HepG2 (cell line): ENCODE results near the gene U2SURP. TPM values are rescaled to one million over a fixed set of nuclear protein-coding genes. Genes with fewer than 3 reads are reported as not detected.

Experiments
- EHMT2 ChIP-seq: fragments of 200-600 bp; sonication (generic); IDR thresholded peaks from 2 replicates; pipeline ENCODE4 v1.7.0; 2017; ENCODE audit warnings: antibody characterized with exemption, low read depth, low read length, borderline replicate concordance
- MED13 ChIP-seq: sonication (generic); formaldehyde crosslinking; IDR thresholded peaks from 2 replicates; pipeline ENCODE4 v1.5.0; 2020; ENCODE audit warnings: missing genetic modification reagents
- NCOA1 ChIP-seq: sonication (generic); formaldehyde crosslinking; IDR thresholded peaks from 2 replicates; pipeline ENCODE4 v1.9.0; 2021; ENCODE audit warnings: missing genetic modification reagents
- NFIB ChIP-seq: sonication (generic); formaldehyde crosslinking; IDR thresholded peaks from 2 replicates; pipeline ENCODE4 v1.9.0; 2021; ENCODE audit warnings: missing genetic modification reagents, mild to moderate bottlenecking, borderline replicate concordance
- PRPF4 ChIP-seq: fragments of 200-400 bp; formaldehyde crosslinking; IDR thresholded peaks from 2 replicates; pipeline ENCODE4 v1.6.1; 2016; ENCODE audit warnings: low read length, low read depth; ENCODE audit not compliant: poor library complexity, severe bottlenecking
- REXO4 ChIP-seq: sonication (generic); formaldehyde crosslinking; IDR thresholded peaks from 2 replicates; pipeline ENCODE4 v1.8.0; 2022; ENCODE audit warnings: missing genetic modification reagents, mild to moderate bottlenecking, borderline replicate concordance
- ZFP62 ChIP-seq: sonication (generic); formaldehyde crosslinking; IDR thresholded peaks from 2 replicates; pipeline ENCODE4 v1.4.0; 2020; ENCODE audit warnings: missing genetic modification reagents
- ZNF556 ChIP-seq: sonication (generic); formaldehyde crosslinking; IDR thresholded peaks from 2 replicates; pipeline ENCODE4 v1.4.0; 2020; ENCODE audit warnings: mild to moderate bottlenecking, missing genetic modification reagents, borderline replicate concordance
- ZNF75D ChIP-seq: sonication (generic); formaldehyde crosslinking; IDR thresholded peaks from 2 replicates; pipeline ENCODE4 v1.8.1; 2023; ENCODE audit warnings: missing genetic modification reagents, mild to moderate bottlenecking, borderline replicate concordance
- polyA plus RNA-seq, 8 experiments: library from polyadenylated mRNA; depleted of rRNA in 3 of 8; stranded (reverse) in 7 of 8; unstranded in 1 of 8; fragments of >200 nt; fragmentation: Illumina TruSeq in 4 of 8; extraction: Trizol in 4 of 8; gene quantifications; 2 replicates each; pipeline versions ENCODE4 v1.2.1 to v1.2.3, GENCODE V29; 2011 to 2016; ENCODE audit warnings: low read depth in 4 of 8, missing spikeins in 1 of 8, mixed read lengths in 1 of 8; ENCODE audit not compliant: insufficient read depth in 1 of 8
- total RNA-seq, 5 experiments: library from RNA; depleted of rRNA; stranded (reverse); fragments of >200 nt; fragmentation: Illumina TruSeq; extraction: Trizol; gene quantifications; 2 replicates each; pipeline ENCODE4 v1.2.3, GENCODE V29; 2016; ENCODE audit warnings: low read depth in 1 of 5
- TF ChIP-seq, protein P1 (sequence below): sonication (generic); formaldehyde crosslinking; IDR thresholded peaks from 2 replicates; pipeline ENCODE4 v1.4.0; 2020; ENCODE audit warnings: missing genetic modification reagents
- TF ChIP-seq, protein P2 (sequence below): sonication (generic); formaldehyde crosslinking; IDR thresholded peaks from 2 replicates; pipeline ENCODE4 v1.5.0; 2020; ENCODE audit warnings: missing genetic modification reagents
- TF ChIP-seq, protein P3 (sequence below): sonication (generic); formaldehyde crosslinking; IDR thresholded peaks from 2 replicates; pipeline ENCODE4 v1.4.0; 2020; ENCODE audit warnings: missing genetic modification reagents

U2SURP gene
- total and polyA plus RNA-seq, 2 of the 13 experiments (the other 11 are each of a cell fraction or from before 2014, with no cell fraction given): 55.9 to 173 TPM

DNA sequence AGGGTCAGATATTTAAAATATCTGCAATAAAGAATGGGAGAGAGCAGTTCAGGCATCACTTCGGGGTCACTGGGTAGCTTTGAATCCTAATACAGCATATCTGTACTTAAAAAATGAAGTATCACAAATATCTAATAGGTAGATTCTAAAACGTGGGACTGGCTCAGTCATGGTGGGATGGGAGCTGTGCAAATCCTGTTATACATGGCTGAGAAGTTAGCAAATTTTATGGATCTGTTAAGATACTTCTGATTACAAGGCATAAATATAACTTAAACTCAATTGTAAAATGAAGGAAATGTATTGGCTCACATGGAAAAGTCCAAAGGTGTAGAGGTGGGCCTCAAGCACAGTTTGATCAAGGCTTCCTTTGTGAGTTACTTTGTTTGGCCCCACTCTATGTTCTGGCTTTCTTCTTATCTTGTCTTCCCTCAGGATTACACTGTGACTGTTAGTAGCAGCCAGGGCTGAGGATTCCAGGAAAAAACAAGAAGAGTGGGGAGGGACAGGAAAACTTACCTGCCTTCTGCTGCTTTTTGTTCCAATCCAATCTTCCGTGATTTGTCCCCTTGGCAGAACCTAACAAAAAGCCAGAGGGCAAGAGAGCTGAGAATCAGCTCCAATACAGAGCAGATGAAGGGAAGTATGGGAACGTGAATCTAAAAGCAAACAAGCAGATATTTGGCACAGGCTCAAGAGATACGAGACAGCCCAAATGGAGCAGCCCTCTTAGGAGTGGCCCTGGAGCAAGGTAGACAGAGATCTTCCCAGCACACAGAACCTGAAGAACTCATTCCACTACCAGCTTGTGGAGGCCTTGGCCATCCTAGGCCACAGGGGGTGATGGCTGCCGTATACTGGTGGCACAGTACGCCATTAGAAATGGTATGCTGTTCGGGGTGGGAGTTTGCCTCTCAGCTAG is 48.8 kb upstream of the U2SURP start (continued):
- TF ChIP-seq, protein P1, sequence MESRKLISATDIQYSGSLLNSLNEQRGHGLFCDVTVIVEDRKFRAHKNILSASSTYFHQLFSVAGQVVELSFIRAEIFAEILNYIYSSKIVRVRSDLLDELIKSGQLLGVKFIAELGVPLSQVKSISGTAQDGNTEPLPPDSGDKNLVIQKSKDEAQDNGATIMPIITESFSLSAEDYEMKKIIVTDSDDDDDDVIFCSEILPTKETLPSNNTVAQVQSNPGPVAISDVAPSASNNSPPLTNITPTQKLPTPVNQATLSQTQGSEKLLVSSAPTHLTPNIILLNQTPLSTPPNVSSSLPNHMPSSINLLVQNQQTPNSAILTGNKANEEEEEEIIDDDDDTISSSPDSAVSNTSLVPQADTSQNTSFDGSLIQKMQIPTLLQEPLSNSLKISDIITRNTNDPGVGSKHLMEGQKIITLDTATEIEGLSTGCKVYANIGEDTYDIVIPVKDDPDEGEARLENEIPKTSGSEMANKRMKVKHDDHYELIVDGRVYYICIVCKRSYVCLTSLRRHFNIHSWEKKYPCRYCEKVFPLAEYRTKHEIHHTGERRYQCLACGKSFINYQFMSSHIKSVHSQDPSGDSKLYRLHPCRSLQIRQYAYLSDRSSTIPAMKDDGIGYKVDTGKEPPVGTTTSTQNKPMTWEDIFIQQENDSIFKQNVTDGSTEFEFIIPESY (CRISPR knock-in tag): no peak
- TF ChIP-seq ZNF75D (CRISPR knock-in tag) (no peak), ZNF556 (CRISPR knock-in tag) (0 out of 2 replicates have a peak, but pooled peaks have one; percentile 60), NFIB (no peak), ZFP62 (CRISPR knock-in tag) (no peak), REXO4 (no peak), MED13 (CRISPR knock-in tag) (no peak), EHMT2 (no peak), PRPF4 (no peak), NCOA1 (CRISPR knock-in tag) (no peak)
- TF ChIP-seq, protein P2, sequence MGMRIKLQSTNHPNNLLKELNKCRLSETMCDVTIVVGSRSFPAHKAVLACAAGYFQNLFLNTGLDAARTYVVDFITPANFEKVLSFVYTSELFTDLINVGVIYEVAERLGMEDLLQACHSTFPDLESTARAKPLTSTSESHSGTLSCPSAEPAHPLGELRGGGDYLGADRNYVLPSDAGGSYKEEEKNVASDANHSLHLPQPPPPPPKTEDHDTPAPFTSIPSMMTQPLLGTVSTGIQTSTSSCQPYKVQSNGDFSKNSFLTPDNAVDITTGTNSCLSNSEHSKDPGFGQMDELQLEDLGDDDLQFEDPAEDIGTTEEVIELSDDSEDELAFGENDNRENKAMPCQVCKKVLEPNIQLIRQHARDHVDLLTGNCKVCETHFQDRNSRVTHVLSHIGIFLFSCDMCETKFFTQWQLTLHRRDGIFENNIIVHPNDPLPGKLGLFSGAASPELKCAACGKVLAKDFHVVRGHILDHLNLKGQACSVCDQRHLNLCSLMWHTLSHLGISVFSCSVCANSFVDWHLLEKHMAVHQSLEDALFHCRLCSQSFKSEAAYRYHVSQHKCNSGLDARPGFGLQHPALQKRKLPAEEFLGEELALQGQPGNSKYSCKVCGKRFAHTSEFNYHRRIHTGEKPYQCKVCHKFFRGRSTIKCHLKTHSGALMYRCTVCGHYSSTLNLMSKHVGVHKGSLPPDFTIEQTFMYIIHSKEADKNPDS (CRISPR knock-in tag): no peak
- TF ChIP-seq, protein P3, sequence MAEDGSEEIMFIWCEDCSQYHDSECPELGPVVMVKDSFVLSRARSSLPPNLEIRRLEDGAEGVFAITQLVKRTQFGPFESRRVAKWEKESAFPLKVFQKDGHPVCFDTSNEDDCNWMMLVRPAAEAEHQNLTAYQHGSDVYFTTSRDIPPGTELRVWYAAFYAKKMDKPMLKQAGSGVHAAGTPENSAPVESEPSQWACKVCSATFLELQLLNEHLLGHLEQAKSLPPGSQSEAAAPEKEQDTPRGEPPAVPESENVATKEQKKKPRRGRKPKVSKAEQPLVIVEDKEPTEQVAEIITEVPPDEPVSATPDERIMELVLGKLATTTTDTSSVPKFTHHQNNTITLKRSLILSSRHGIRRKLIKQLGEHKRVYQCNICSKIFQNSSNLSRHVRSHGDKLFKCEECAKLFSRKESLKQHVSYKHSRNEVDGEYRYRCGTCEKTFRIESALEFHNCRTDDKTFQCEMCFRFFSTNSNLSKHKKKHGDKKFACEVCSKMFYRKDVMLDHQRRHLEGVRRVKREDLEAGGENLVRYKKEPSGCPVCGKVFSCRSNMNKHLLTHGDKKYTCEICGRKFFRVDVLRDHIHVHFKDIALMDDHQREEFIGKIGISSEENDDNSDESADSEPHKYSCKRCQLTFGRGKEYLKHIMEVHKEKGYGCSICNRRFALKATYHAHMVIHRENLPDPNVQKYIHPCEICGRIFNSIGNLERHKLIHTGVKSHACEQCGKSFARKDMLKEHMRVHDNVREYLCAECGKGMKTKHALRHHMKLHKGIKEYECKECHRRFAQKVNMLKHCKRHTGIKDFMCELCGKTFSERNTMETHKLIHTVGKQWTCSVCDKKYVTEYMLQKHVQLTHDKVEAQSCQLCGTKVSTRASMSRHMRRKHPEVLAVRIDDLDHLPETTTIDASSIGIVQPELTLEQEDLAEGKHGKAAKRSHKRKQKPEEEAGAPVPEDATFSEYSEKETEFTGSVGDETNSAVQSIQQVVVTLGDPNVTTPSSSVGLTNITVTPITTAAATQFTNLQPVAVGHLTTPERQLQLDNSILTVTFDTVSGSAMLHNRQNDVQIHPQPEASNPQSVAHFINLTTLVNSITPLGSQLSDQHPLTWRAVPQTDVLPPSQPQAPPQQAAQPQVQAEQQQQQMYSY (CRISPR knock-in tag): peak; percentile 93
